ENCODE results near the gene CFAP70.
"Not testable (repeated sequence)": the region's sequence is repeated elsewhere in the genome, so short reads cannot be mapped to it uniquely, and the experiment has no call there.

CFAP70 gene

DNA sequence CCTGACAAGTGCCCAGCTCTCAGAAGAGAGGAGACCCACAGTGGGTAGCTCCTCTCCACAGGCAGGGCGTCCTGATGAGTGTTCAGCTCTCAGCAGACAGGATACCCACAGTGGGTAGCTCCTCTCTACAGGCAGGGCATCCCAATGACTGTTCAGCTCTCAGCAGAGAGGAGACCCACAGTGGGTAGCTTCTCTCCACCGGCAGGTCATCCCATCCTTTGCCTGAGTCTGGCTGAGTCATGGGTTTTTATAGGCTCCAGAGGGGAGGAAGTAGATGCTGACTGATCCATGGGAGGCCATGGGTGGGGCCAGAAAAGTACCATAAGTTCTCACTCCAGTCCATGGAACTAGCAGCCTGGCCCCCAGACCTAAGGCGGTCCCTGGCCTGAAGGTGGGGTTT is 18.5 kb downstream of the CFAP70 start:
- no peak for DNase-seq (ENCODE audit: low read depth in 2 of 2, low spot score in 1 of 2)

DNA sequence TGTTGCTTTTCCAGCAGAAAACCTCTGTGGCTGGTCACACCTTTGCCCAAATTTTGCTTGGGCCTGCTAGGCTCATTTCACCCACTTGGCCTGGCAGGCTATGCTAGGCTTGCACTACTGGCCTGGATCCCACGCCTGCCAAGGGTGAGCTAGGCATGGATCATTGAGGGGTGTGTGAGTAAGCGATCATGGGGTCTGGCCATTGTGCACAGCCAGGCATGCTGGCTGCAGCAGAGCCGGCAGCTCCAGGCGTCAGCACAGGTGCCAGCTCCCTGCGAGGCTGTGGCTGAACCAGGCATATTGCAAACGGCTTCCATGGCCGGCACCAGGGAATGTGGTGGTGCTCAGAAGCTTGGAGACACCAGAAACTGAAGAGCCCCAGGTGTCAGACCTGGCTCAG is 19.2 kb downstream of the CFAP70 start:
- DNase-seq (ENCODE audit: low read depth in 2 of 2, low spot score in 1 of 2) = no peak

DNA sequence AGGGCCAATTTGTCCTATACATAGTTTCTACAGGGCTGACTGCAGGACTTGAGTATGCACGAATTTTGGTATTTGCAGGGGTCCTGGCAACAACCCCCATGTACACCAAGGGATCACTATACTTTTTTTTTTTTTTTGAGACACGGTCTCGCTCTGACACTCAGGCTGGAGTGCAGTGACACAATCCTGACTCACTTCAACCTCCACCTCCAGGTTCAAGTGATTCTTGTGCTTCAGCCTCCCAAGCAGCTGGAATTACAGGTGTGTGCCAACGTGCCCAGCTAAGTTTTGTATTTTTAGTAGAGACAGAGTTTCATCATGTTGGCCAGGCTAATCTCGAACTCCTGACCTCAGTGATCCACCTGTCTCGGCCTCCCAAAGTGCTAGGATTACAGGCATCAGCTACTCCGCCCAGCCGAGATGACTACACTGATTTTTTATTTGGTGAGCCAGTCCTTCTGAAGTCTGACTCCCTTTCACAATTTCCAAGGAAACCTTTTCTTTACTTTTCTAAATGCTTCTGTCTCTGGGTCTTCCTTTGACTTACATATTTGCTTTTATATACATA is 19.8 kb downstream of the CFAP70 start:
- DNase-seq (ENCODE audit: low read depth in 2 of 2, low spot score in 1 of 2) = no peak

- no peak for DNase-seq (ENCODE audit: low read depth in 2 of 2, low spot score in 1 of 2)
Measured at GRCh38 chr10:73333202-73333601, 25.5 kb downstream of the CFAP70 start.

DNA sequence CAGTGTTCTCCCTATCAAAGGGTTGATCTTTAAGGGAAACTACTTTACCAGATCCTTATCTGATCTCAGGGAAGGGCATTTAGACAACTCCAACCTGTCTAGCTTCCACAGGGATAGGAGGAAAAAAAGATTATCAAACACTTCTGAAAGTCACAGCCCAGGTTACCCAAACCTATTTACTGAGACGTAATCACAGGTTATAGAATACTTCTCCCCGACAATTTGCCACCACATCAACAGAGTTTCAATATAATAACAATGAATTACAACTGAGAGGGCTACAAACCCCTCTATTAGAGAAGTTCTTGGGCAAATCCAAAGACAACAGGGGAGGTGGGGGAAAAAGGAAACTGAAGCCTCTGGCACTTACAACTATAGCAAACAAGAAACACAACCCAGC is 26.3 kb downstream of the CFAP70 start:
- no peak for DNase-seq (ENCODE audit: low read depth in 2 of 2, low spot score in 1 of 2)

GRCh38 chr10:73328523-73328922 is 30.1 kb downstream of the CFAP70 start:
- not testable (repeated sequence) for DNase-seq (ENCODE audit: low read depth in 2 of 2, low spot score in 1 of 2)

- not testable (repeated sequence) for DNase-seq (ENCODE audit: low read depth in 2 of 2, low spot score in 1 of 2)
Measured at GRCh38 chr10:73325290-73325689, 33.4 kb downstream of the CFAP70 start.

DNA sequence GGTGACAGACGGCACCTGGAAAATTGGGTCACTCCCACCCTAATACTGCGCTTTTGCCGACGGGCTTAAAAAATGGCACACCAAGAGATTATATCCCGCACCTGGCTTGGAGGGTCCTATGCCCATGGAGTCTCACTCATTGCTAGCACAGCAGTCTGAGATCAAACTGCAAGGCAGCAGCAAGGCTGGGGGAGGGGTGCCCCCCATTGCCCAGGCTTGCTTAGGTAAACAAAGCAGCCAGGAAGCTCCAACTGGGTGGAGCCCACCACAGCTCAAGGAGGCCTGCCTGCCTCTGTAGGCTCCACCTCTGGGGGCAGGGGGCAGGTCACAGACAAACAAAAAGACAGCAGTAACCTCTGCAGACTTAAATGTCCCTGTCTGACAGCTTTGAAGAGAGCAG is 35.1 kb downstream of the CFAP70 start:
- not testable (repeated sequence) for DNase-seq (ENCODE audit: low read depth in 2 of 2, low spot score in 1 of 2)

DNA sequence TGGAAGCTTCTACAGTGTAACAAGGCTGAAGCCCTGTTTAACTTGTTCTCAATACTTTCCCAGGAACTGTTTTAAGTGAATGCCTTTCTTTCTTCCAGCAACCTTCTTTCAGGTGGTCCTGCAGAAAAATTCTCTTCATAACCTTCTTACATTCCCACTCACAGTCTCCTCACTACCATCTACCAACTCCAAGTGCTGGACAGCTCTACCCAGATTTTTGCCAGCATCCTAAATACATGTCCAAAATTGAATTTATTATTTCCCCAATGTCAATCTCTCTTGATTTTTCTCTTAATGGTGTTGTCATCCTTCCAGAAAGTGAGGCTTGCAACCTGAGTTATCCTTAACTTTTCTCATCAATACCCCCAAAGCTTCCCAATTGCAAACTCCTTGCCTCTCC is 48.2 kb downstream of the CFAP70 start:
- no peak for DNase-seq (ENCODE audit: low read depth in 2 of 2, low spot score in 1 of 2)

DNA sequence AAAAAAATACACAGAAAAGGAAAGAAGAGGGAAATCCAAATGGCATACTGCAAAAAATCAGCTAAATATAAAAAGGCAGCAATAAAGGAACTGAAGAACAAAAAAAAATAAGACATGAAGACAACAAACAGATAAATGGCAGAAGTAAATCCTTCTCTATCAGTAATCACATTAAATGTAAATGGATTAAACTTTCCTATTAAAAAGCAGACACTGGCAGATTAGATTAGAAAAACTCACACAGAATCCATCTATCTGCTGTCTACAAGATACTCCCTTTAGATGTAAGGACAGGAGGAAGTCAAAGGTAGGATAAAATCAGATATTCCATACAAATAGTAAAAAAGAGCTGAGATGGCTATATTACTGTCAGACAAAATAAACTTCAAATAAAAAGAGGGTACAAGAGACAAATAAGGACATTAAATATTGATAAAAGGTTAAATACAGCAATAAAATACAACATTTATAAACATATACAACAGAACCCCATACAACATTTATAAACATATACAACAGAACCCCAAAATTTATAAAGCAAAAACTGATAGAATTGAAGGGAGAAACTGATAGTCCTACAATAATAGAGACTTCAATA is 51.4 kb downstream of the CFAP70 start:
- DNase-seq (ENCODE audit: low read depth in 2 of 2, low spot score in 1 of 2) = no peak

DNA sequence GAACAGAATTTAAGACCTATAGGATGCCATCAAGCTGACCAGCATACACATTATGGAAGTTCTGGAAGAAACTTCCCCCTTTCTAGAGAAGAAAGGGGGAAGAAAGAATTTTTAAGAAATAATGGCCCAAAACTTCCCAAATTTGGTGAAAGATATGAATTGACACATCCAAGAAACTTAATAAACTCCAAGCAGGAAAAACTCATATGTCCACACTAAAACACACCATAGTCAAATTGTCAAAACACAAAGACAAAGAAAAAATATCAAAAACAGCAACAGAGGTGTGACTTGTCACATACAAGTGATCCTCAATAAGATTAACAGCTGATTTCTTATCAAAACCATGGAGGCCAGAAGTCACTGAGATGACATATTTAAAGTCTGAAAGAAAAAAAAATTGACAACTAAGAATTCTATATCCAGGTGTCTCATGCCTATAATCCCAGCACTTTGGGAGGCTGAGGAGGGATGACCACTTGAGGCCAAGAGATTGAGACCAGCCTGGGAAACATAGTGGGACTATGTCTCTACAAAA is 52.4 kb downstream of the CFAP70 start:
- DNase-seq (ENCODE audit: low read depth in 2 of 2, low spot score in 1 of 2) = no peak

DNA sequence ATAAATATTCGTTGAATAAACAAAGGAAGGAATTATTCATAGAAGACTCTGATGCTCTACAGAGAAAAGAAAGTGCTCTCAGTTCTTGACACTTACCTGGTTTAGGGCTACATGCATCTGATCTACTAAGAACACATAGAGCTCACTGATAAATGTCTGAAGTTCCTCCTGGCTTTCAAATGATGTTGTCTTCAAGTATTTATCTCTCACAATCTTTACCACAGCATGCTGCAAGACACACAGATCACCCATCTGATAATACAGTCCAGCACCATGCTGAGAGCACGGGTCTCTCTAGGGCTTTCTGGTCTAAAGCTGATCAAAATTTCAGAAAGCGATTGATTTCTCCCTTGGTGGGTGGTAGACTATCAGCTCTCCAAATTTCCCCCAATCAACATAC is 61.7 kb downstream of the CFAP70 start:
- no peak for DNase-seq (ENCODE audit: low read depth in 2 of 2, low spot score in 1 of 2)

GRCh38 chr10:73293461-73293860 is 65.2 kb downstream of the CFAP70 start:
- no peak for DNase-seq (ENCODE audit: low read depth in 2 of 2, low spot score in 1 of 2)

GRCh38 chr10:73289958-73290357 is 68.7 kb downstream of the CFAP70 start:
- DNase-seq (ENCODE audit: low read depth in 2 of 2, low spot score in 1 of 2) = no peak

DNA sequence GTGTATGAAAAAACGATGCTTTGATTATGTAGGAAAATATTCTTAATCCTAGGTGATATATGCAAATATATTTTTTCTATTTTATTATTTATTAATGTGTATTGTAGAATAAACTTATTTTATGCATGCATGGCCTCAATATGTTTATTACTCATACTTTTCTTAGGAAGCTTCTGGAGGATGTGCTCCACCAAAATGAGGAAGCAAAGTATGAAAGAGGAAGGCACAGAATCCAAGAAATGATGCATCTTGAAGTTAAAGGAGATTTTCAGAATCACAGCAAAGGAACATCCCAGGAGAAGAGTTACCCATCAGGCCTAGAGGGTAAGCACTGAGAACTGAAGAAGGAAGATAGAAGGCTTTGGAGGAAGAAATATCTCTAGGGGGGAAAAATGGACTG is 71.2 kb downstream of the CFAP70 start:
- no peak for DNase-seq (ENCODE audit: low read depth in 2 of 2, low spot score in 1 of 2)

- no peak for DNase-seq (ENCODE audit: low read depth in 2 of 2, low spot score in 1 of 2)
Measured at GRCh38 chr10:73281097-73281496, 77.6 kb downstream of the CFAP70 start.

DNA sequence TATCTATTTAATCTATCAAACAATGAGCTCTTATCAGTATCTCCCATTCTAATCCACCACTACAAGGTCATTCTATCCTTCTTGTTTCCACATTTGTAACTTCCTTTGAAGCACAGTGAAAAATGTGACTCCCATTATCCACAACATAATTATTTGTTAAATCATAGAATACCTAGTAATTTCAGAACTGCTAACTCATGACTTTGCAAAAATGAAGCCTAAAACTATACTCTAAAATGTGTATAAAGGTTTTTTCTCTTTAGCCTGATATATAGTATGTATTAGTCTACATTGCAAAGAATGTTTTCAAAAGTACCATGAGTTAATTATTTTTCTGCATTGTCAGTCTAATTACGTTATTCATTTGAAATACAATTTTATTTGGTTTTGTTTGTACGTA is 94.2 kb downstream of the CFAP70 start:
- no peak for DNase-seq (ENCODE audit: low read depth in 2 of 2, low spot score in 1 of 2)

DNA sequence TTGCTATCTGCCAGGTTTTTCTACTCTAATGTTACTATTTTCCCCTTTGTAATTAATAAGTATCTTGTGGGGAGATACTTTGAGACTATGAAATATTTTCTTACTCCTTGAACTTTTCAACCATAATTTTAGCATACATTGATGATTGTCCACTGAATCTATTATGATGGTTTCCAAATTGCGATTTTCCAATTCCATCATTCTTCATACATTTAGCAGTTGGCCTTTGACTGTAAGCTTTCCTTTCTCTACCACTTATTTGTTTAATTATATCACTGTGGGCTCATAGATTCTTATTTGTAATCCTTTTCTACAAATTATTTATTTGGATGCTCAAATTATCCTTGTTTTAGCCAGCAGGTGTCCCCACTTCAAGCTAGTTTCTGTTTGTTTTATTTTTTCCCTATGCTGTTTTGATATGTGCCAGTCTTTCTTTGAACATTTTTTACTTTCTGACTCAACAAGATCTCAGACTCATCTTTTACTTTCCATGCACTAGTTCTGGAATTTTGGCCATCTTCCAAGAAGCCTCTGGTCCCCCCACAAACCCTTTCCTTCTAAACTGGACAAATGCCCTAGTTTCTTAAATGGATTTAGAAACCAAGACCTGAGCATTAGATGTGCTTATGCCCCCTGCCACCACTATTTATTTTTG is 94.8 kb downstream of the CFAP70 start:
- DNase-seq (ENCODE audit: low read depth in 2 of 2, low spot score in 1 of 2) = no peak

DNA sequence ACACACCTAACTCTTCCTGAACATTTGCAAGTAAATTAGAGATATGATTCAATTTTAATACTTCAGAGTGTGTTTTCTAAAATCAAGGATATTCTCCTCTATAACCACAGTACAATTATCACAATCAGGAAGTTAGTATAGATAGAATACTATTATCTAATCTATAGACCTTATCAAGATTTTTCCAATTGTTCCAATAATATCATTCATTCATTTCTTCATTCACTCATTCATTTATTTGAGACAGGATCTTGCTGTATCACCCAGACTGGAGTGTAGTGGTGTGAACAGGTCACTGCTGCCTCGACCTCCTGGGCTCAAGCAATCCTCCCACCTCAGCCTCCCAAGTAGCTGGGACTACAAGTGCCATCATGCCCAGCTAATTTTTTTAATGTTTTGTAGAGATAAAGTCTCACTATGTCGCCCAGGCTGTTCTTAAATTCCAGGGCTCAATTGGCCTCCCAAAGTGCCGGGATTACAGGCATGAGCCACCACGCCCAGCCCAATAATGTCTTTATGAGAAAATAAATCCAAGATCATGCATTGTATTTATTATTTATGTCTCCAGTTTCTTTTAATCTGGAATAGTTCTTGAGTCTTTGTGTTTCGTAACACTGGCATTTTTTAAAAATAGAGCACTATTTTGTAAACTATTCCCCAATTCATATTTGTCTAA is 95.6 kb downstream of the CFAP70 start:
- DNase-seq (ENCODE audit: low read depth in 2 of 2, low spot score in 1 of 2) = no peak

DNA sequence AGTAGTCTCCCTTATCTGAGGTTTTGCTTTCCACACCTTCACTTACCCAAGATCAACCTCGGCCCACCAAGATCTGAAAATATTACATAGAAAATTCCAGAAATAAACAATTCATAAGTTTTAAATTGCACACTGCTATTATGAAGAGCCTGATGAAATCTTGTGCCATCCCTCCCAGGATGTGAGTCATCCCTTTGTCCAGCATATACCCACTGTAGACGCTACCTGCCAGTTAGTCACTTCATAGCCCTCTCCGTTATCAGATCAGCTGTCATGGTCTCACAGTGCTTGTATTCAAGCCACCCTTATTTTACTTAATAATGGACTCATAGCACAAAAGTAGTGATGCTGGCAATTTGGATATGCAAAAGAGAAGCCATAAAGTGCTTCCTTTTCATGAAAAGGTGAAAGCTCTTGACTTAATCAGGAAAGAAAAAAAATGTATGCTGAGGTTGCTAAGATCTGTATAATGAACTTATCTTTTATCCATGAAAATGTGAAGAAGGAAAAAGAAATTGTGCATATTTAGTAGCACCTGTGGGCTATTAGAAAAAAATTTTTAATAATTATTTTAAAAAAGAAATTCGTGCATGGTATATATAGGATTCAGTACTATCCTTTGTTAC is 96.4 kb downstream of the CFAP70 start:
- DNase-seq (ENCODE audit: low read depth in 2 of 2, low spot score in 1 of 2) = no peak

GRCh38 chr10:73261362-73261995 is 97.2 kb downstream of the CFAP70 start:
- DNase-seq (ENCODE audit: low read depth in 2 of 2, low spot score in 1 of 2) = no peak

Data from stimulated activated CD8-positive, alpha-beta memory T cell treated with anti-CD3 and anti-CD28 coated beads, Interleukin-4, amount 100 ng/mL, for 4 hours (primary cell).